GM21529 (cell line): ENCODE data around the gene TMED10.
"Not testable (repeated sequence)": the region's sequence is repeated elsewhere in the genome, so short reads cannot be mapped to it uniquely, and the experiment has no call there.

Experiments
- ATAC-seq: cut with Tn5 transposase; IDR thresholded peaks from one replicate; pipeline ENCODE4 v1.9.1; 2021; ENCODE audit not compliant: unreplicated experiment

The TMED10 gene

DNA sequence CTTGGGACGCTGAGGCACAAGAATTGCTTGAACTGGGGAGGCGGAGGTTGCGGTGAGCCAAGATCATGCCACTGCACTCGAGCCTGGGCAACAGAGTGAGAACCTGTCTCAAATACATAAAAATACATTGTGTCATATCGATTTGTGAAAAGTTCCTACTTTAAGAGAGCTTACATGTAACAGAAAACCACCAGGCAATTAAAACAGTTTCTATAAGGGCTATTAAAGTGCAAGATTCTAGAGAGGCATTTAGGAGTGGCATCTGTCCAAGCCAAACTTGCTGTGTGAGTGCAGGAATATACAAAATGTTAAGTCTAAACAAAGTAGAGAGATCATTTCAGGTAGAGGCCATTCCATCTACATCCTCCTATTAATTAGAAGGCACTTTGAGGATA is 47.8 kb downstream of the TMED10 start:
- no peak for ATAC-seq

DNA sequence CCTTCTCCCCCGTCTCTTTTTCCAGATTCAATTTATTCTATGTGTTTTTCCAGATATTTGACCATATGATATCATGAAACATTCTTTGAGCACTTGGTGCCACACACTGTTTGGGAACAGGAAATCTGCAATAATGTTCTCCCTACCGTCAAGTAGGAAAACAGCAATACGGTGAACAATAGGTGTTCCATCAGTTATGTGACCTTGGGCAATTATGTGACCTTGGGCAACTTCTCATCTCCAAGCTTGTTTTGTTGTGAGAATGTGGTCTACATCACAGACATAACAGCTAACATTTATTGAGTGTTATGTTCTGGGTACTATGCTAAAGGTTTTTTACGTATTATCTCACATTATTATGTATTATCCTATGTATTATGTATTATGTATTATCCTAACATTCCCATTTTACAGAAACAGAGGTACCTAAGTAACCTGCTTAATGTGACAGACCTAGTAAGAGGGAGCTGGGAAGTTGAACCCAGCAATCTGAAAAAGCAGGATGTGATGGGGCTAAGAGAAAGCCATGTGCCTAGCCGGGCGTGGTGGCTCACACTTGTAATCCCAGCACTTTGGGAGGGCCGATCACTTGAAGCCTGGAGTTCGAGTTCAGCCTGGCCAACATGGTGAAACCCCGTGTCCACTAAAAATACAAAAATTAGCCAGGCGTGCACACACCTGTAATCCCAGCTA is 48.4 kb downstream of the TMED10 start:
- no peak for ATAC-seq

GRCh38 chr14:75127474-75127820 is 49.0 kb downstream of the TMED10 start:
- ATAC-seq: not testable (repeated sequence)

GRCh38 chr14:75126679-75127473 is 49.5 kb downstream of the TMED10 start, which contains the start of gene NEK9:
Gene NEK9 (minus strand): TSS chr14:75127048. CDS start chr14:75126921, 127 bp downstream.
- peak; percentile 88 for ATAC-seq

DNA sequence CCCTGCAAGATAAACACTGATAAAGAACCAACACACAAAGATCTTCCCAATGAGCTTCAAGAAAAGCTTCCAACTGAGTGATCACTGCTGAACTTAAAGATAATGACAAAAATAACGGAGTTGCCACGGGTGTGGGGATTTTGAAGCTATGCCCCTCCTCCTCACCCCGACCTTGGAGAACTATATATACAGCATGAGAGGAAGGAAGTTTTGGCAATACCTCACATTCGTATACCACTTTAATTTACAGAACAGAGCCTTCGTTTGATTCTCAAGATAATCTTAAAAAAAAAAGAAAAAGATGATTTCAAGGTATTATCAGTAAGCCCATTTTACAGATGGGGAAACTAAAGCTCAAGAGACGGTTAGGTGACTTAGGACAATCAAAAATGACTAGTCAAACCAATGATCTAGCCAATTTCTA is 50.3 kb downstream of the TMED10 start:
- ATAC-seq: no peak

- no peak for ATAC-seq
Measured at GRCh38 chr14:75125617-75126016, 50.8 kb downstream of the TMED10 start.

GRCh38 chr14:75123991-75124390 is 52.4 kb downstream of the TMED10 start:
- ATAC-seq: no peak

- no peak for ATAC-seq
Measured at GRCh38 chr14:75121552-75121951, 54.9 kb downstream of the TMED10 start.

GRCh38 chr14:75120541-75121291 is 55.7 kb downstream of the TMED10 start:
- no peak for ATAC-seq

DNA sequence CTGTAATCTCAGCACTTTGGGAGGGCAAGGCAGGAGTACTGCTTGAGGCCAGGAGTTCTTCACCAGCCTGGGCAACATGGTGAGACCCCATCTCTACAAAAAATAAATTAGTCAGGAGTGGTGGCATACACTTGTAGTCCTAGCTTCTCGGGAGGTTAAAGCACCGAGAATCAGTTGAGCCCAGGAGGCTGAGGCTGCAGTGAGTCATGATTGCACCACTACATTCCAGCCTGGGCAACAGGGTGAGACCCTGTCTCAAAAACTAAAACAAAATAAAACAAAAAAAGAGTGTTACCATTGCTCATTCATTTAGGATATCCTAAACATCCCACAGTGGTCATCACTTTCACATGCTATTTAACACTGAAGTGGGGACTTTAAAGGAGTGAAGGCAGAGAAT is 57.4 kb downstream of the TMED10 start:
- no peak for ATAC-seq

GRCh38 chr14:75113932-75114539 is 62.4 kb downstream of the TMED10 start:
- ATAC-seq: no peak

DNA sequence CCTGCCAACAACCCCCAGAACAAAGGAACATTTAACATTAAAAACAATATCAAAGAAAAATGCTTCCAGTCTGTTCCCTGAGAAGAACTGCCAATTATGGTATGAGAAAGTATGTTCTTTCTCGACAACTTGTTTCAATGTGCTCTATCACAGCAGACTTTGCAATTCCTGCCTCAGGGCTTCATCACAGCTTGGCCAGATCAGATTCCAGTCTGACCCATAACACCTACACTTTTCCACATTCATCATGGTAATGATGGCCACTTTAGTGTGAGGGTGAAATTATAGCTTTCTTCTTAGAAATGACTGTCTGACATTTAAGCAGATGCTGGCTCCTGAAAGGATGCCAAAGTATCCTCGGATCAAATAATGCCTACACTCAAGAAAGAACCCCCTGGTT is 66.5 kb downstream of the TMED10 start:
- no peak for ATAC-seq

DNA sequence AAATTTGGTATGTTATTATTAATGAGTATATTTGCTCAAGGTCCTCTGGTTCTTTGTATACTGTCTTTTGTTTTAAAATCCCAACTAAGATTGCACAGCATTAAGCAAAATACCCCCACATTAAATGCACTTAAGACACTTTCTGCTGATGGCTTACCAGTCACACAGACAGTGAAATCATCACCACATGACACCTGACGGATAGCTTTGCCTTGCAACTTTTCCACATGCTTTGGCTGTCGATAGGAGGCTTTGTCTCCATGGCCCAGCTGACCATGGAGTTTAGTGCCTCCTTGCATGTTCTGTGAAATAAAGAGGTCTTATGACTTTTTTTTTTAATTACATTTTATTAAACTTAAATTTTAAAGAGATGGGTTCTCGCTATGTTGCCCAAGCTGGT is 69.2 kb downstream of the TMED10 start:
- ATAC-seq: no peak

DNA sequence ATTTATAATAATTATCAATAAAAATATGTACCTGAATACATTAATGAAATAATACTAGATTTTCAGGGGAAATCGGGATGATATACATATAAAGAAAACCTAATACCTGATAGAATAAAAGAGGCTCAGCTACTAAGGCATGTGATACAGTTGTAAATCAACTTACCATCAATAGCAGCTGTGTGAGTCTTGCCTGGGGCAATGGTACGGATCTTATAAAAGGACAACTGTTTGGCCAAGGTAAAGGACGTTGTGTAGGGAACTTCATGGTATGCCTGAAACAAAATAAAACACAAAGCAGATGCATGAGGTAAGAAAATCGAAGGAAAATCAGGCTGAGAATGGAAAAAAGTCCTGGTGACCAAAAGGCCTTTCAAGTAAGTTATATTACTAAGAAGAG is 74.9 kb downstream of the TMED10 start:
- ATAC-seq: no peak

DNA sequence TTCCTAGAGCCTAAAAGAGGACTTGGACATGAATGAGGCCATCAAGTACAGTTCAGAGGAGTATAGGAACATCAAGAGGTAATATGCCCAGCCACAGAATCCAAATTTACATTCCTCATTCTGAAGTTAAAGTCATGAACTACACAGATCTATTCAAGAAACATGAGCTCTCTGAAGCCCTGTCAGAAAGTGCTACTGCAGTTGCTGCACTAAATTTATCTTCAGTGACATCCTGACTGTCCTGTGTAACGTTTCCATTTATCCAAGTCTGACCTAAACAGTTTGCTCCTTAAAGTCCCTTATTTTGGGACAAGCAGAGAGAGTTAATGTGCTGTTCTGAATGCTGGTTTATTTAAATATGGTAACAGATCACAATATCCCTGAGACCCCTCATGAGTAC is 77.7 kb downstream of the TMED10 start:
- no peak for ATAC-seq

GRCh38 chr14:75098212-75098611 is 78.2 kb downstream of the TMED10 start:
- ATAC-seq: no peak

DNA sequence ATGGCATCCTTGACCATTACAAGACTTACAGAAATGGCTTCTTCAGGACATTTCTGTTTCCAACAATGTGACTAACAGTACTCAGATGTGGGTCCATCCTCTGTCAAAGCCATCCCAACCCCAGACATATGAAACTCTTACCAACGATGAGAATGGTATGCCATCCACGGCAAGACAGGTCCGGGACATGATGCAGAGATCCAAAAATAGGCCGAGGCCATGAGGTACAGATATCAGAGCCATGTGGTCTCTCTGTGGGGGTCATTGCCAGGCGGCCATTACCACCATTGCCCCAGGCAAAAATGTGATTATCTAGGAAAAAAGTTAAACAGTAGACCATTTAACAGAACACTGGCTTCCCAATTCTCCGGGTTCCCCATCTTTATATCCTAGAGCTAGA is 79.5 kb downstream of the TMED10 start:
- ATAC-seq: no peak

GRCh38 chr14:75095690-75096089 is 80.7 kb downstream of the TMED10 start:
- no peak for ATAC-seq

DNA sequence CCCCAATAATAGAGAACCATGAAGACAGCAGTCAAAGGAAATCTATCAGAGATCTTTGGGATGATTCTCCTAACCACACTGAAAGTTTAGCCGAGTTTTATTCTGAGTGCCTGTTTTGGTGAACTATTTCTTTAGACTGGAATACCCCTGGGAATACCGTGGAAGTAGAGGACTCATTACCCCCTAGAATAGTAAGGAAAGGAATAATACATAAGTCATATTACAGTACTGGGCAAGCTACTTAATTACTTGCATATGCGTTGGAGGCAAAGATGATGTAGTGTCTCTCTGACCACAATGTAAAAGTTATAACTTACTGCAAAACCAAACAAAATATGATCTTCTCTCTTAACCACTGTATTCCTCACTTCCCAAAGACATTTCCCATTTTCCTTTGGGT is 81.5 kb downstream of the TMED10 start:
- ATAC-seq: no peak

DNA sequence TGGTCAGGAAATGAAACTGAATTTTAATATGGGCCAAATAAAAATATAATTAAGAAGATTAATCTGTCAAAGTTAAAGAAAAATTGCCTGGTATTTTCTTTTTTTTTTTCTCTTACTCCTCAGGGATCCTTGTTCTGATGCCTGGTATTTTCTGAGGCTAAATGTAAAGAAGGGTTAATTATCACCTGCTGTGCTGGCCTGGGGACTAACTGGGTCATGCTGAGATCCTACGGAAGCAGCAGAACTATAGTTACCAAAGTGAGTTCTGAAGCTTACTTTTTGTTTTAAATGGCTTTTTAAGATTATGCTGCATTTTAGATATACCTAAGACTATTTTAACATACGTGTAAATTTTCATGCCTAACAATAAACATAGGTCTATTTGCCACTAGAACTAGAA is 83.7 kb downstream of the TMED10 start:
- no peak for ATAC-seq

DNA sequence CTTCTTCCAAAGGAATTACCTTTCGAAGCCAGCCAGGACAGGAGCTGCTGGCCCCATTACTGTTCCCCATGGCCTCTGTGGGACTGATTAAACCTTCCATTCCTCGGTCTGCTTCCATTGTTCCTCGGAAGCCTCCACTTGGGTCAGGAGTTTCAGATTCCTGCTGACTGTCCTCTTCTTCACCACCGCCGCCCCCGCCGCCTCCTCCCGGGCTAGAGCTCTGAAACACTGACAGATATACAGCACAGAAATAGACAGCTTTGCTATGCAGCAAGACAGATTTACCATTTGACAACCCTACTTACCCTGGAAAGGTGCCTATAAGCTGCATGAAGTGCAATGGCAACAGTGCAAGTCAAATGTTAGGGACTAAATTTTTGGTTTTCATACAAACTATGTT is 85.2 kb downstream of the TMED10 start:
- ATAC-seq: no peak
